ENCODE measurements around the gene DCTN4. TPM values are rescaled to one million over a fixed set of nuclear protein-coding genes. Genes with fewer than 3 reads are reported as not detected.

The DCTN4 gene
- total and polyA plus RNA-seq, 2 of the 8 experiments (the other 6 are each of a cell fraction or from before 2014, with no cell fraction given) = 20.5 to 42.7 TPM

DNA sequence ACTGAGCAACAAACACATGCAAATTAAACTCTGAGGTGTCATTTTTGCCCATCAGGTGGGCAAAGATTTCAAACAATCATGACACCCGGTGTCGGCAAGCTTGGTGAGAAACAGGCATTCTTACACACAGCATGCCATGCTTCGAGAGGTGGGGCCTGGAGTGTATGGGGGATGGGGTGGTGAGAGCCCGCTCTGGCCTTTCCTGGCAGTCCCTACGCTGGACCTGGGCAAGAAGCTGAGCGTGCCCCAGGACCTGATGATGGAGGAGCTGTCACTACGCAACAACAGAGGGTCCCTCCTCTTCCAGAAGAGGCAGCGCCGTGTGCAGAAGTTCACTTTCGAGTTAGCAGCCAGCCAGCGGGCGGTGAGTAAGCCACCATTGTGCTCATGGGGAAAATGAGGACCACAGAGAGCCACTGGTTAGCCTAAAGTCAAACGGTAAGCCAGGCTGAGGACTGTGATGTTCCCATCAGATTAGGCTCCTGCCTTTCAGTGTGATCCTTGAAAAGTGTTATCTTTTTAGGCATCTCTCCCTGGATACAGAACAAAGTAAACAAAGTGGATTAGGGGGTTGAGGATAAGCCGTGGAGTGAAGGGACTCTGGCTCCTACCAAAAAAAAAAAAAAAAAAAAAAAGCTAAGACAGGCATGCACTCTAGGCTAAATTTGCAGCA is 88.4 kb downstream of the DCTN4 start:
- peak overlapping the region; percentile 6 for H4K91ac ChIP-seq (replicated peaks; ENCODE audit: insufficient read length, low read length)
- H2BK120ac ChIP-seq (replicated peaks; ENCODE audit: low read depth, low read length) = no peak overlapping the region
- H3K14ac ChIP-seq (ENCODE audit: insufficient read length) = no peak overlapping the region
- H3K9me3 ChIP-seq (ENCODE audit: insufficient read depth in 2 of 2, low read depth in 1 of 2, low read length in 1 of 2) = no peaks in the 10 kb centered on the region
- no peak overlapping the region for H4K8ac ChIP-seq (ENCODE audit: extremely low read depth, insufficient read depth, low read length)
- H3K18ac ChIP-seq (ENCODE audit: extremely low read depth, low read length) = peak overlapping the region; percentile 84; the same call in 1 of the 2 replicates
- peak overlapping the region in 2 of 4 experiments; percentile 10 to 20; a peak in 1 of 7 replicates for H3K9ac ChIP-seq (replicated peaks in 1 of 4; ENCODE audit: extremely low read depth in 1 of 4, low read depth in 3 of 4, low read length in 3 of 4)
- peak overlapping the region; percentile 16 for H4K5ac ChIP-seq (ENCODE audit: insufficient read length, low read depth, low read length)
- H2BK12ac ChIP-seq (ENCODE audit: low read depth, low read length) = peak overlapping the region; percentile 7; the same call in 1 of the 2 replicates
- H3K23me2 ChIP-seq (ENCODE audit: low read depth, low read length) = peaks cover 9% of the 10 kb centered on the region
- peaks cover 0 to 9% of the 10 kb centered on the region in 2 experiments; a peak in 2 of 4 replicates for H3K79me2 ChIP-seq (ENCODE audit: control insufficient read depth in 1 of 2, insufficient read depth in 2 of 2, low read length in 2 of 2)
- peak overlapping the region; percentile 95 for H2BK15ac ChIP-seq (ENCODE audit: low read length)
- FAIRE-seq = peak; percentile 85
- no peak overlapping the region for H2AFZ ChIP-seq (ENCODE audit: low read length)
- peaks cover 0 to 12% (median 0%) of the 10 kb centered on the region in 4 experiments; a peak in 2 of 8 replicates for H3K36me3 ChIP-seq (ENCODE audit: control insufficient read depth in 2 of 4, insufficient read depth in 4 of 4, low read length in 3 of 4)
- H3K79me1 ChIP-seq (ENCODE audit: low read depth, low read length) = no peaks in the 10 kb centered on the region
- no peaks in the 10 kb centered on the region for H3K27me3 ChIP-seq (replicated peaks in 1 of 4; ENCODE audit: control insufficient read depth in 3 of 4, extremely low read depth in 1 of 4, insufficient read depth in 3 of 4, low read length in 3 of 4)
- H2BK20ac ChIP-seq (ENCODE audit: low read length) = no peak overlapping the region
- H3K23ac ChIP-seq (ENCODE audit: insufficient read length) = no peak overlapping the region
- POLR2A ChIA-PET (ENCODE audit: partially characterized antibody) = interaction anchor here (1.1 to 4.7 kb wide), 6 partner anchors 11 to 221 kb away, joined by 3 to 70 read pairs (median 15); partner anchors contain the start of genes MYOZ3, RBM22 and RPS14
- no peak overlapping the region for H3K27ac ChIP-seq (ENCODE audit: low read depth, low read length)
- no peak for DNase-seq (ENCODE audit: low read depth in 1 of 2, low spot score in 2 of 2)
- H3K4me2 ChIP-seq (ENCODE audit: insufficient read depth in 1 of 2, low read depth in 2 of 2, low read length in 2 of 2) = peak overlapping the region; percentile 73 to 94; a peak in 3 of 4 replicates
- 64% methylated on average over 14 of the region's 14 CpGs; no CpG with 5 or more reads in 1 of the 2 experiments for WGBS, 2 experiments (ENCODE audit: extremely low coverage in 1 of 2, insufficient coverage in 1 of 2, insufficient read length in 1 of 2, insufficient replicate concordance in 2 of 2, low coverage in 1 of 2, low lambda C conversion rate in 2 of 2, missing lambda C conversion rate in 1 of 2)
- no peaks in the 10 kb centered on the region for H4K20me1 ChIP-seq (replicated peaks in 1 of 2; ENCODE audit: control insufficient read depth in 1 of 2, insufficient read depth in 2 of 2, low read length in 2 of 2)
- TF ChIP-seq, protein P1, sequence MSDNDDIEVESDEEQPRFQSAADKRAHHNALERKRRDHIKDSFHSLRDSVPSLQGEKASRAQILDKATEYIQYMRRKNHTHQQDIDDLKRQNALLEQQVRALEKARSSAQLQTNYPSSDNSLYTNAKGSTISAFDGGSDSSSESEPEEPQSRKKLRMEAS (IDR thresholded peaks at IDR 0.05) = peak; percentile 73
- no peak for TF ChIP-seq CHD2 (IDR thresholded peaks at IDR 0.05; ENCODE audit: low read length)
- TF ChIP-seq, protein P2, sequence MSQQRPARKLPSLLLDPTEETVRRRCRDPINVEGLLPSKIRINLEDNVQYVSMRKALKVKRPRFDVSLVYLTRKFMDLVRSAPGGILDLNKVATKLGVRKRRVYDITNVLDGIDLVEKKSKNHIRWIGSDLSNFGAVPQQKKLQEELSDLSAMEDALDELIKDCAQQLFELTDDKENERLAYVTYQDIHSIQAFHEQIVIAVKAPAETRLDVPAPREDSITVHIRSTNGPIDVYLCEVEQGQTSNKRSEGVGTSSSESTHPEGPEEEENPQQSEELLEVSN (IDR thresholded peaks at IDR 0.05) = 0 out of 2 replicates have a peak, but pooled peaks have one; percentile 23
- TF ChIP-seq TEAD4 (IDR thresholded peaks at IDR 0.05; ENCODE audit: low read depth, low read length) = 0 out of 2 replicates have a peak, but pooled peaks have one; percentile 43
- H3K4me3 ChIP-seq (ENCODE audit: extremely low read depth in 1 of 4, insufficient read depth in 2 of 4, low read depth in 3 of 4, low read length in 4 of 4) = peak overlapping the region; percentile 16 to 96 (median 91); a peak in 6 of 8 replicates
- peaks cover 5 to 23% (median 14%) of the 10 kb centered on the region in 4 experiments for H3K4me1 ChIP-seq (replicated peaks in 1 of 4; ENCODE audit: control insufficient read depth in 3 of 4, insufficient read depth in 4 of 4, low read length in 3 of 4)
- H3K56ac ChIP-seq (replicated peaks; ENCODE audit: insufficient read length, low read depth, low read length) = no peak overlapping the region
- H2BK5ac ChIP-seq (ENCODE audit: low read depth, low read length) = peak overlapping the region; percentile 45; the same call in 1 of the 2 replicates
- H2AK5ac ChIP-seq (ENCODE audit: low read depth, low read length) = 0 out of 2 replicates have a peak overlapping the region, but pooled peaks have one; percentile 87
- CTCF ChIA-PET (ENCODE audit: partially characterized antibody) = interaction anchor here (0.7 to 2.5 kb wide), 4 partner anchors 9 to 221 kb away, joined by 3 to 8 read pairs (median 6); partner anchors contain the start of genes MYOZ3 and RPS14
- no peak overlapping the region for H3K4ac ChIP-seq (replicated peaks; ENCODE audit: insufficient read length, low read depth, low read length)

Data from H1 (cell line).